Astrocyte (in vitro differentiated cells and primary cell): ENCODE measurements around the gene FADS6. TPM values are rescaled to one million over a fixed set of nuclear protein-coding genes. Genes with fewer than 3 reads are reported as not detected.
"Not testable (repeated sequence)": the region's sequence is repeated elsewhere in the genome, so short reads cannot be mapped to it uniquely, and the experiment has no call there.

Experiments used
- DNase-seq: peaks from one replicate; pipeline ENCODE4 v3.0.0-alpha.2; 2010; ENCODE audit warnings: low read depth
- FAIRE-seq: peaks from 2 replicates; lab custom pipeline; 2011; peaks lifted over from hg19 to GRCh38; lab: Jason Lieb, UNC
- H2AFZ ChIP-seq: 2 replicates; pipeline ENCODE4 v1.6.0; 2012; ENCODE audit warnings: low read depth, low read length, inconsistent platforms
- H3K27ac ChIP-seq: 2 replicates; pipeline ENCODE4 v1.5.1; 2011; ENCODE audit warnings: low read depth, low read length, inconsistent platforms
- H3K27me3 ChIP-seq: 2 replicates; pipeline ENCODE4 v1.6.0; 2011; ENCODE audit warnings: low read length, inconsistent platforms; ENCODE audit not compliant: insufficient read depth
- H3K36me3 ChIP-seq: 2 replicates; pipeline ENCODE4 v1.5.1; 2011; ENCODE audit warnings: low read length, inconsistent platforms; ENCODE audit not compliant: insufficient read depth
- H3K4me1 ChIP-seq: 2 replicates; pipeline ENCODE4 v1.5.1; 2011; ENCODE audit warnings: low read length, inconsistent platforms; ENCODE audit not compliant: insufficient read depth
- H3K4me2 ChIP-seq: 2 replicates; pipeline ENCODE4 v1.6.0; 2012; ENCODE audit warnings: low read length, inconsistent platforms
- H3K4me3 ChIP-seq: 2 replicates; pipeline ENCODE4 v1.5.1; 2011; ENCODE audit warnings: low read depth, mild to moderate bottlenecking, low read length, inconsistent platforms; ENCODE audit not compliant: insufficient read depth
- H3K79me2 ChIP-seq: 2 replicates; pipeline ENCODE4 v1.6.0; 2012; ENCODE audit warnings: mild to moderate bottlenecking, low read length, inconsistent platforms; ENCODE audit not compliant: insufficient read depth
- H3K9ac ChIP-seq: 2 replicates; pipeline ENCODE4 v1.6.0; 2012; ENCODE audit warnings: mild to moderate bottlenecking, low read length, inconsistent platforms
- H3K9me3 ChIP-seq: 2 replicates; pipeline ENCODE4 v1.5.1; 2012; ENCODE audit warnings: low read depth, mild to moderate bottlenecking, low read length, inconsistent platforms; ENCODE audit not compliant: insufficient read depth
- H4K20me1 ChIP-seq: 2 replicates; pipeline ENCODE4 v1.6.0; 2012; ENCODE audit warnings: low read length, inconsistent platforms; ENCODE audit not compliant: insufficient read depth
- H3K27ac Mint-ChIP-seq: one replicate; pipeline ENCODE4 v1.8.0; 2021; ENCODE audit warnings: mild to moderate bottlenecking, mixed read lengths; ENCODE audit not compliant: unreplicated experiment
- H3K27me3 Mint-ChIP-seq: one replicate; pipeline ENCODE4 v1.8.0; 2021; ENCODE audit warnings: low read depth, mixed read lengths; ENCODE audit not compliant: unreplicated experiment
- H3K36me3 Mint-ChIP-seq: one replicate; pipeline ENCODE4 v1.8.0; 2021; ENCODE audit warnings: low read depth, mixed read lengths; ENCODE audit not compliant: unreplicated experiment
- H3K4me1 Mint-ChIP-seq: one replicate; pipeline ENCODE4 v1.8.0; 2021; ENCODE audit warnings: low read depth, mixed read lengths; ENCODE audit not compliant: unreplicated experiment
- H3K4me3 Mint-ChIP-seq: one replicate; pipeline ENCODE4 v1.8.0; 2021; ENCODE audit warnings: mild to moderate bottlenecking, moderate library complexity, mixed read lengths; ENCODE audit not compliant: unreplicated experiment
- H3K9me3 Mint-ChIP-seq: one replicate; pipeline ENCODE4 v1.8.0; 2021; ENCODE audit warnings: mild to moderate bottlenecking, mixed read lengths; ENCODE audit not compliant: unreplicated experiment
- CTCF ChIP-seq: IDR thresholded peaks from 2 replicates; pipeline ENCODE4 v1.5.1; 2011; ENCODE audit warnings: low read depth, mild to moderate bottlenecking, inconsistent platforms, low read length, moderate library complexity; ENCODE audit not compliant: insufficient read depth
- EZH2 ChIP-seq: IDR thresholded peaks from 2 replicates; pipeline ENCODE4 v1.6.1; 2012; ENCODE audit warnings: mild to moderate bottlenecking, low read length, inconsistent platforms; ENCODE audit not compliant: insufficient read depth
- total RNA-seq: library from RNA; stranded (reverse); gene quantifications from 2 replicates; pipeline ENCODE4 v1.2.1, GENCODE V29; 2021

The FADS6 gene
- total RNA-seq, 1 donor from 2014 or later, result not detected

DNA sequence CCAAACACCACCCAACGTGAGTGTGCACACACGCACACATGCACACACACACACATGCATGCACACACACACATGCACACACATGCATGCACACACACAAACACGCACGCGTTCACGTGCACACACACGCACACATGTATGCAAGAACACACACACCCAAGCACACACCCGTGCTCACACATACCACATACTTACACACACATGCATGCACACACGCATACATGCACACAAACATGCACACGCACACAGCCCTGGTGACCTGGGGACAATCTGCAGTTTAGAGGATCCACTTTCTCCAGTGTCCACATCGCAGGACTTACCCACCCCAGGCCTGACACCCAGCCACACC is 23.4 kb upstream of the FADS6 start:
- no peak overlapping the region for H3K9ac ChIP-seq
- no peak for TF ChIP-seq EZH2
- DNase-seq (no peak), FAIRE-seq (no peak)
- no peaks in the 10 kb centered on the region for H3K79me2 ChIP-seq
- H4K20me1 ChIP-seq, result no peaks in the 10 kb centered on the region
- Mint-ChIP-seq H3K9me3 (peaks cover 7% of the 10 kb centered on the region), H3K27ac (no peak overlapping the region), H3K36me3 (no peaks in the 10 kb centered on the region), H3K4me3 (no peak overlapping the region), H3K27me3 (peaks cover 31% of the 10 kb centered on the region), H3K4me1 (no peaks in the 10 kb centered on the region)
- no peaks in the 10 kb centered on the region for H3K36me3 ChIP-seq
- no peak overlapping the region for H3K4me2 ChIP-seq
- H2AFZ ChIP-seq, result no peak overlapping the region
- H3K4me3 ChIP-seq, result no peak overlapping the region
- H3K9me3 ChIP-seq, result no peaks in the 10 kb centered on the region
- H3K4me1 ChIP-seq, result no peaks in the 10 kb centered on the region
- no peak overlapping the region for H3K27ac ChIP-seq
- peaks cover 9% of the 10 kb centered on the region for H3K27me3 ChIP-seq

- H3K9me3 ChIP-seq, result no peaks in the 10 kb centered on the region
- Mint-ChIP-seq H3K4me1 (no peaks in the 10 kb centered on the region), H3K9me3 (peaks cover 7% of the 10 kb centered on the region), H3K27me3 (peaks cover 27% of the 10 kb centered on the region), H3K36me3 (no peaks in the 10 kb centered on the region), H3K27ac (no peak overlapping the region), H3K4me3 (no peak overlapping the region)
- FAIRE-seq, result no peak
- H3K27ac ChIP-seq, result no peak overlapping the region
- H3K4me1 ChIP-seq, result no peaks in the 10 kb centered on the region
- no peak overlapping the region for H2AFZ ChIP-seq
- no peak for DNase-seq
- no peak overlapping the region for H3K9ac ChIP-seq
- no peak for TF ChIP-seq EZH2
- no peak for TF ChIP-seq CTCF
- no peaks in the 10 kb centered on the region for H4K20me1 ChIP-seq
- H3K36me3 ChIP-seq, result no peaks in the 10 kb centered on the region
- H3K4me3 ChIP-seq, result no peak overlapping the region
- peaks cover 3% of the 10 kb centered on the region for H3K27me3 ChIP-seq
- no peaks in the 10 kb centered on the region for H3K79me2 ChIP-seq
- H3K4me2 ChIP-seq, result no peak overlapping the region
These were observed 22.9 kb upstream of the FADS6 start for GRCh38 chr17:74916136-74916850.

DNA sequence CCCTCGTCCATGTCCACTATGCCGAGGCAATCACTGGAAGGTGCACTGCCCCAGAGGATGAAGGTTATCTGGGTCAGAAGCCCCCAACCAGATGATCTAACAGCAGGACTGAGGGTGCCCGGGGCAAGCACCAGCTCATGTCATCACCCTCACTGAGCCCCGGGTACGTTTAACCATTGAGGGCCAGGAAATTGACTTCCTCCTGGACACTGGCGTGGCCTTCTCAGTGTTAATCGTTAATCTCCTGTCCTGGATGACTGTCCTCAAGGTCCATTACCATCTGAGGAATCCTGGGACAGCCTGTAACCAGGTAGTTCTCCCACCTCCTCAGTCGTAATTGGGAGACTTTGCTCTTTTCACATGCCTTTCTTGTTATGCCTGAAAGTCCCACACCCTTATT is 18.0 kb upstream of the FADS6 start:
- H3K27me3 Mint-ChIP-seq, result peaks cover 46% of the 10 kb centered on the region
- DNase-seq, H3K36me3 ChIP-seq, H3K4me1 ChIP-seq, H3K27ac Mint-ChIP-seq, H3K9ac ChIP-seq, FAIRE-seq, H3K4me2 ChIP-seq, H3K4me3 Mint-ChIP-seq, H3K4me1 Mint-ChIP-seq, H3K27ac ChIP-seq, H3K79me2 ChIP-seq, H3K27me3 ChIP-seq, H3K4me3 ChIP-seq, H3K36me3 Mint-ChIP-seq, H3K9me3 ChIP-seq, H2AFZ ChIP-seq, H4K20me1 ChIP-seq: not testable (repeated sequence)
- H3K9me3 Mint-ChIP-seq, result peaks cover 13% of the 10 kb centered on the region

- not testable (repeated sequence) for H3K27ac ChIP-seq, H4K20me1 ChIP-seq, DNase-seq, H3K4me3 ChIP-seq, H3K9ac ChIP-seq, H3K79me2 ChIP-seq, H3K4me2 ChIP-seq, FAIRE-seq, H3K4me3 Mint-ChIP-seq, H3K4me1 Mint-ChIP-seq, H3K27me3 ChIP-seq, H3K27ac Mint-ChIP-seq, H3K36me3 Mint-ChIP-seq, H3K4me1 ChIP-seq, H3K9me3 ChIP-seq, H3K36me3 ChIP-seq, H2AFZ ChIP-seq
- peaks cover 47% of the 10 kb centered on the region for H3K27me3 Mint-ChIP-seq
- peaks cover 17% of the 10 kb centered on the region for H3K9me3 Mint-ChIP-seq
These were observed 15.7 kb upstream of the FADS6 start for GRCh38 chr17:74909097-74909496.
